ENCODE data around the gene COL15A1. TPM values are rescaled to one million over a fixed set of nuclear protein-coding genes. Genes with fewer than 3 reads are reported as not detected.

Gene COL15A1
- total and polyA plus RNA-seq, 2 of the 8 experiments (the other 6 are each of a cell fraction or from before 2014, with no cell fraction given): 0.12 to 0.15 TPM

- TF ChIP-seq GABPA (IDR thresholded peaks at IDR 0.05; ENCODE audit: borderline replicate concordance, insufficient read depth, low read length) (no peak), SIRT6 (IDR thresholded peaks at IDR 0.05; ENCODE audit: low read length) (no peak), SAP30 (IDR thresholded peaks at IDR 0.05; ENCODE audit: insufficient read depth, insufficient replicate concordance, low read length) (no peak), TAF7 (optimal IDR thresholded peaks at IDR 0.05; ENCODE audit: borderline replicate concordance, low read depth, low read length) (no peak), EP300 (IDR thresholded peaks at IDR 0.05; ENCODE audit: borderline replicate concordance in 1 of 2, low read depth in 2 of 2, low read length in 2 of 2) (no peak), CHD1 (IDR thresholded peaks at IDR 0.05; ENCODE audit: low read depth, low read length) (no peak), E2F6 (IDR thresholded peaks at IDR 0.05) (no peak), ATF3 (IDR thresholded peaks at IDR 0.05; ENCODE audit: insufficient read depth, low read depth, low read length) (no peak), POLR2AphosphoS5 (IDR thresholded peaks at IDR 0.05; ENCODE audit: low read depth, low read length) (no peak)
These were observed 175.2 kb downstream of the COL15A1 start (continued) for GRCh38 chr9:99118782-99119466.

Measured in H1 (cell line).